Measurements from ENCODE around the gene SLC7A8.

DNA sequence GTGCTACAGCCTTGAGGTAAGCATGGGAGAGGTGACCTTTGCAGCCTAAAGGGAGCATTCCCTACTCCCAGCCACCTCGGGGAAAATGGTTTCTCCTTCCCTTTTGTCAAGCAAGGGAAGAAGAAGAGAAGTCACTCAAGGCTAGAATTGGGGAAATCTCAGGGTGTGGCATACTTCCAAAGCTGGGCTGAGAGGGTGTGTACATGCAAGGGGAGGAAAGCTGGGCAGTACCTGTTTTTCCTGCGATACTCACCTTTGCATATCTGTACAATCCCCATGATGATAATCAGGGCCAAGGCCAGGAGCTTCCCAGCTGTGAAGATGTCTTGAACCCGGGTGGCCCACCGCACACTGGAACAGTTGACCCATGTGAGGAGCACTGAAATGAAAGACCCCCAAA lies 40.6 kb downstream of the SLC7A8 start:
- TF ChIP-seq RFX5 (IDR thresholded peaks at IDR 0.05; ENCODE audit: low read depth, low read length): no peak
- TF ChIP-seq CTCF (conservative IDR thresholded peaks at IDR 0.05; ENCODE audit: low read depth, low read length): no peak
- no peak for TF ChIP-seq SMC3 (IDR thresholded peaks at IDR 0.05; ENCODE audit: low read depth, low read length)
- TF ChIP-seq BHLHE40 (IDR thresholded peaks at IDR 0.05; ENCODE audit: low read depth, low read length): no peak
- no peak for TF ChIP-seq ELK1 (IDR thresholded peaks at IDR 0.05; ENCODE audit: borderline replicate concordance, low read depth, low read length)
- TF ChIP-seq RAD21 (IDR thresholded peaks at IDR 0.05; ENCODE audit: low read length): no peak
- TF ChIP-seq POLR2A (IDR thresholded peaks at IDR 0.05; ENCODE audit: low read depth, low read length): no peak
- TF ChIP-seq FOS (IDR thresholded peaks at IDR 0.05; ENCODE audit: low read depth, low read length): no peak
- no peak for TF ChIP-seq MXI1 (IDR thresholded peaks at IDR 0.05; ENCODE audit: borderline replicate concordance, low read depth, low read length)
- no peak for TF ChIP-seq MAFK (IDR thresholded peaks at IDR 0.05; ENCODE audit: low read depth, low read length)
- TF ChIP-seq USF2 (IDR thresholded peaks at IDR 0.05; ENCODE audit: low read depth, low read length): no peak
- no peak for TF ChIP-seq CEBPB (IDR thresholded peaks at IDR 0.05; ENCODE audit: low read depth, low read length)

Measured in IMR-90 (cell line).